ENCODE measurements around the gene NHLRC4. TPM values are rescaled to one million over a fixed set of nuclear protein-coding genes. Genes with fewer than 3 reads are reported as not detected.

Gene NHLRC4
- total and polyA plus RNA-seq, 2 of the 8 experiments (the other 6 are each of a cell fraction or from before 2014, with no cell fraction given), result 0.60 to 0.76 TPM

GRCh38 chr16:531494-532125 is 35.2 kb upstream of the NHLRC4 start (continued):
- no peak for TF ChIP-seq ATF2 (IDR thresholded peaks at IDR 0.05; ENCODE audit: low read length)
- TF ChIP-seq YY1 (IDR thresholded peaks at IDR 0.05; ENCODE audit: low read depth, low read length), result no peak
- TF ChIP-seq KDM1A (IDR thresholded peaks at IDR 0.05; ENCODE audit: borderline replicate concordance, low read length), result no peak
- no peak for TF ChIP-seq GTF2F1 (IDR thresholded peaks at IDR 0.05; ENCODE audit: borderline replicate concordance, low read depth, low read length)
- no peak for TF ChIP-seq SIRT6 (IDR thresholded peaks at IDR 0.05; ENCODE audit: low read length)
- TF ChIP-seq SP1 (IDR thresholded peaks at IDR 0.05; ENCODE audit: low read depth, low read length), result no peak
- TF ChIP-seq RFX5 (IDR thresholded peaks at IDR 0.05; ENCODE audit: borderline replicate concordance, low read depth, low read length), result no peak
- no peak for TF ChIP-seq SRF (IDR thresholded peaks at IDR 0.05; ENCODE audit: low read depth, low read length)
- no peak for TF ChIP-seq POLR2A (IDR thresholded peaks at IDR 0.05; ENCODE audit: control extremely low read depth in 1 of 2, low read depth in 2 of 2, low read length in 2 of 2)
- no peak for TF ChIP-seq KDM5A (IDR thresholded peaks at IDR 0.05; ENCODE audit: low read length)
- no peak for TF ChIP-seq CBX8 (IDR thresholded peaks at IDR 0.05; ENCODE audit: borderline replicate concordance, low read depth, low read length)

All from H1 (cell line).